HK-2 (cell line): ENCODE results near the gene AFDN.

Source experiments
- DNase-seq: peaks from one replicate; pipeline ENCODE4 v3.0.0-alpha.2; 2018; ENCODE audit not compliant: unreplicated experiment

The AFDN gene

DNA sequence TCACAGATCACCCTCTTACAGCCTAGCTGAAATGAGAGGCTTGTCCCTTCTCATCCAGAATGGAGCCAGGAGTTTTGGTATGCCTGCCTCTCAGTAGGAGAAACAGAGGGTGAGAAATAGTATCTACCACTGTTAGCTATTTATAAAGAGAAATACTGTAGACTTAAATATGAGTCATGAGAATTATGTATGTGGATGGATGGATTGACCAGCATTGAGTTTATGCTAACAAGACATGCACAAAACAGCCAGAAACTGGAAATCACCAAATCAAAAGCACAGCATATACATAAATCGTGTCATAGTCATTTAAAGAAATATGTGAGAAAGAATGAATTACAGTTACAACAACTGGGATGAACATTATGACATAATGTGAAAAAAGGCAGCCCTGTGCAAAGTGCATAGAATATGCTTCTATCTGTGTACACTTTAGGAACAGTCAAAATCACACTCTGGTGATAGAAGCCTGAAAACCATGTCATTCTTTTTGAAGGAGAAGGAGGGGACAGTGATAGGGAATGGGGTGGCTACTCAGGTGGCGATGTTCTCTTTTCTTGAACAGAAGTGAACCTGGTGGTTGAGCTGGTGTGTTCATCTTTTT is 90.9 kb downstream of the AFDN start:
- no peak for DNase-seq

DNA sequence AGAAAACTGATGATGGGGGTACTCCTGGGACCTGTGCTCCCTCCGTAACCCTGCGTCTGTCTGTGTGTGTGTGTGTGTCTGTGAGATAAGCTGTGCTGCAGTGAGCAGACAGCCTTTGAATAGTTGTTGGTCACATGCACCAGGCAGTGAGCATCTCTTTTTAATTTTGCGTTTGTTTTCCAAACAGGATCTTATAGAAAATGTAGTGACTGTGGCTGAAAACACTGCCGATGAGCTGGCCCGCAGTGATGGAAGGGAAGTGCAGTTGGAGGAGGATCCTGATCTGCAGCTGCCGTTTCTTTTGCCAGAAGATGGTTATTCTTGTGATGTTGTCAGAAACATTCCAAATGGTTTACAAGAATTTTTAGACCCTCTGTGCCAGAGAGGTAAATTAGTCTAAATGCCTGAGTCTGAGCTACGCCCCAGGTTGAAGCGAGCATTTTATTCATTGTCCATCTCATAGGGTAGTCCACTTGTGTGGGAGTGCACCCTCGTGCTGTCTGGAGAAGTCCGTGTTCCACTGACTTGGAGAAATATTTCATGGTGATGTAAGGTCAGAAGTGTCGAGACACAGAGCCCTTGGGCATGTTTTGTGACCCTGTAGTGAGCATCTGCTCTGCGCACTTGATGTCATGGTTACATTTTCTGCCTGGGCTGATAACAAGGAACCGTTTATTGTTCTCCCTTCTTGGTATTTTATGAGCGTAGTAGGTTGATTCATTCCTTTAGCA is 92.0 kb downstream of the AFDN start:
- no peak for DNase-seq

GRCh38 chr6:167919349-167919748 is 92.6 kb downstream of the AFDN start:
- DNase-seq, result no peak

GRCh38 chr6:167920165-167920564 is 93.5 kb downstream of the AFDN start:
- no peak for DNase-seq

DNA sequence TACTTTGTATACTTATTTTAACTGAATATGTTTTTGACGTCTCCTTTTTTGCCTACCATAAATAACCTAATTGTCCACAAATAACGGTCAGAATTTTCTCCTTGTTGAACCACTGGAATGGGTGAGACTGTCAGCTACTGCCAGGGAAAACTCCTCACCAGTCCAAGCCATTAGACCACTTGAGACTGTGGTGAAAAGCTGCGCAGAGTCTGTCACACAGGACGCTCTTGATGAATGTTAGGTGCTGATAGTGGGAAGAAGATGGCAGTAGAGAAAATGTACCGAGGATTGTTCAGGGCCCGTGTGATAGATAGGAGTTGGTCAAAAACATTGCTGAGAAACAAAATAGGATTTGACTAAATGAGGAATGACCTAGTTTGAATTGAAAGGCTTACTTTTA is 95.1 kb downstream of the AFDN start:
- no peak for DNase-seq

DNA sequence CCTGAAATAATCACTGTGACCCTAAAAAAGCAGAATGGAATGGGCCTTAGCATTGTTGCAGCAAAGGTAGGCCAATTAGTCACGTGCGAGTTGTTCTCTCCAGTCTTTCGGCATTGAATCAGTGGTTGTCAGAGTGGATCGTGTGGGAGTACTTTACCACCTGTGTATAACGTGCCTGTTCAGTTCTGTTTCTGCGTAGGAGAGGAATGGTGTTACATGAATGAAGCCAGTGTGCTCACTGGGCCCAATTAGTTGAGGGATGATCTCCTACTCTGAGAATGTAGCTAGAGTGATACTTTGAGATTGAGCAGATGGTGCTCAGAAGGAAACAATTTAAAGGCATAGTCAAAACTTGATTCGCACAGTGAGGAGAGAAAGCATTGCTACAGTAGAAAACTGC is 98.3 kb downstream of the AFDN start:
- DNase-seq, result no peak

- no peak for DNase-seq
These were observed 100.5 kb downstream of the AFDN start for GRCh38 chr6:167927246-167927645.

DNA sequence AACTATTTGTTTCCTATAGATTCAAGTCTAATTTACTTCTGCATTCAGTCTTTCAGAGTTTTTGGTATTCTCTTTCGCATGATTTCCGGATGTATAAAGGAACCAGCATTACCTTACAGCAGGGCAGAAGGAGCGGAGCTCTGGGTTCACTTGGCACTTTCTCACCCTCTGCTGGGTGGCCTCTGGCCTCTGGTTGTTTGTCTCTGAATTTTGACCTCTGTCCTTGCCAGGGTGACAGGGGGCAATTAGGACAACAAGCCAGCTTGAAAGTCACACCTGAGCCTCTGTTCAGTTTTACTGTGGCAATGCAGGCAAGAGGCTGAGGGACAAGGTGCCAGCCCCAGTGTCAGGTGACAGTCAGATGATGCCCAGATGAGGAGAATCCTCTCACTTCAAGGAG is 101.4 kb downstream of the AFDN start:
- no peak for DNase-seq

- peak; percentile 63 for DNase-seq
These were observed 103.6 kb downstream of the AFDN start for GRCh38 chr6:167930295-167930694.

- peak; percentile 50 for DNase-seq
These were observed 106.0 kb downstream of the AFDN start for GRCh38 chr6:167932468-167933276.

- no peak for DNase-seq
These were observed 106.6 kb downstream of the AFDN start for GRCh38 chr6:167933290-167933689.

DNA sequence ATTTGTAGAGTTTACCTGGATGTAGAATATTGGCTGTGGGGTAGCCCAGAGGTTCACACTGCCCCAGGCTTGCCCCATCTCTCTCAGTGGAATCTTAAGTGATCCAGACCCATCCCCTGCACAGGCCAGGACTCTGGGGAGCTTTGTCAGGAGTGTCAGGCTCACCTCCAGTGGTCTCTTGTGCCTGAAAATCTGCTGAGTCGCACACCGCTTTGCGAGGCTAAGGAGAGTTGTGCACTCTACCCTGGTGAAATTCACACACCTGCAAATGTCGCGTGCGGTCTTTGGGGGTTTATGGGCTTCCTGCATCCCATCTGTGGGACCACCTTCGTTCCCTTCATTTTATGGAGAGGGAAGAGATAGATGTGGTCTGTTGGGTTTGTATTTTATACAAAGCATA is 107.1 kb downstream of the AFDN start:
- no peak for DNase-seq

- no peak for DNase-seq
These were observed 107.7 kb downstream of the AFDN start for GRCh38 chr6:167934426-167934864.

DNA sequence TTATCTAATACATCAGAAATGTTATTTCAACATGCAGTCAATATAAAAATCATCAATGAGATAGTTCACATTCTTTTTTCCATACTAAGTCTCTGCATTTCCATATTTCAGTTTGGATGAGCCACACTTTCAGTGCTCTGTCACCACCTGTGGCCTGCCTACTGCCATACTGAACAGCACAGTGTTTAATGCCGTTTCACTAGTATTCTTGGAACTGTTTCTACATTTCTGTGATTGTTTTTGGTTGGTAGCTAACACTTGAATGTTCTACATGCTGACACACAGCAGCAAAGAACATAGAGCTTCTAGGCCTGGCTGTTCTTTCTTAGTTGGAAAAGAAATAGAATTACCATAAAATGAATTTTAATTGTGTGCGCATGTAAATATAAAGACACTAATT is 109.3 kb downstream of the AFDN start:
- no peak for DNase-seq

DNA sequence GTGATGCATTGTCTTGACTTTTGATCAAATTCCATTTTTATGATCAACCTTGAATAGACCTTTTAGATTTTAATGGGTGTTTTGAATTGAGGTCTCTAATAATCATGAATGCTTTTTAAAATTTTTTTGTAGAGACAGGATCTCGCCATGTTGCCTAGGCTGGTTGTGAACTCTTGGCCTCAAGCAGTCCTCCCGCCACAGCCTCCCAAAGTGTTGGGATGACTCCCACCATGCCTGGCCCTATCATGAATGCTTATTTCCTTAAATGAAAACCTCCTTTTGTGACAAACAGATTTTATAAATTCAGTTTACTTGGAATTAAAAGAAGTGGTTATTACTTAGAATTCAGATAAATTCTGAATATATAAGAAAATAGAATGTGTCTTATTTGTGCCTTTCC is 110.6 kb downstream of the AFDN start:
- DNase-seq, result no peak

DNA sequence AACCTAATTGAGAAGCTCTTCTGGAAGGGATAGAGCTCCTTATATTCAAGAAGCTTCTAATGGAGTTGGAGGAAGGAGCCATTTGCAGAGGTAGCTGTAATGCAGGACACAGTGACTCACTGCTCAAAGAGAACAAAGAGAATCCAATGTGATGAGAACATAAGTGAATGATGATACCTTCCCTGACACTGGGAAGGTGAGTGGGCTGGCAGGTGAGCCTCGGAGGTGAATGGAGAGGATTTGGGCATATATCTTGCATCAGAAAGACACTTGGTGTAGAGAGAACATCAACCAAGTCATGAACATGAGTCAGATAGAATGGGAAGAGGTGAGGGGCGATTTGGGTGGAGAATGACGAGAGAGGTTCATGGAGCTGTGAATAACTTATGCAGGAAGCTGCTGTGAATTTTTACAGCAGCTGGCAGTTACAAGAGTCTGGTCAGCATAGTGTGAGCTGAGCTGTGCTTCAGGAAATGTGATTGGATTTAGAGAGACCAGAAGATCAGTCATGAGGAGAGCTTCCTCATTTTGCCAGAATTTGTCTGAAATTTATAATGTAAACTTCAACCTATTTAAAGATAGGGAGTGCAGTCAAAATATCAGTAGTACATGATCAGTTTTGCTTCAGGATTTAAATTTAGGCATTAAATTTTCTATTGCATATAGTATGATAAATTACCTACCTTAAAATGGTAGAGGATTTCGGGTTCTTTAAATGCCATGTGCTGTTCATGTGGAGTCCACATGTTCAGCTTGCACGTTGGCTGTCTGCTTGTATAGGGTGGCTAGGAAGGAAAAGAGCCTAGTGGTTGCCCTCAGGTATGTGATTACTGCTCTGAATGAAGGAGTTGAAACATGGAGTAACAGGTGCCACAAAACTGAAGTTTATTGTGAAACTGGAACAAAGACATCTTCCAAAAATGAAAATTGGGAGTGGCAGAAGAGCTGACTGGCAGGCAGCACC is 111.5 kb downstream of the AFDN start:
- no peak for DNase-seq

DNA sequence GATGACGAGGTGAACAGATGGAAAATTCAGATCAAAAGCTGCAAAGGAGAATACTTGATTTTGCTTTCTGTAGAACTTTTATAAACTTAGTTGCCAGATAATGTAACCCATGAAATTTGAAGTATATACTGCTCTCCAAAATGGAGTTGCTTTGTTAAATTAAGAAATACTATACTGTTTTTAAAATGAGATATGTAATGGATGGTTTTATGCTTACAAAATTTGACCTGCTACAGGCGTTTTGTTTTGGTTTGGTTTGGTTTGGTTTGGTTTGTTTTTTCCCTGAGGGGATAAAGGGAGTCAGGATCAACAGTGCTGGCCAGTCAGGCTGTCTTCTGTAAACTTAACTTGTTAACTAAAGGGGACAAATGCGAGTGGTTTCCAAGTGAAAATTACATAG is 115.1 kb downstream of the AFDN start:
- DNase-seq, result no peak

- DNase-seq, result no peak
These were observed 117.4 kb downstream of the AFDN start for GRCh38 chr6:167944130-167944529.

DNA sequence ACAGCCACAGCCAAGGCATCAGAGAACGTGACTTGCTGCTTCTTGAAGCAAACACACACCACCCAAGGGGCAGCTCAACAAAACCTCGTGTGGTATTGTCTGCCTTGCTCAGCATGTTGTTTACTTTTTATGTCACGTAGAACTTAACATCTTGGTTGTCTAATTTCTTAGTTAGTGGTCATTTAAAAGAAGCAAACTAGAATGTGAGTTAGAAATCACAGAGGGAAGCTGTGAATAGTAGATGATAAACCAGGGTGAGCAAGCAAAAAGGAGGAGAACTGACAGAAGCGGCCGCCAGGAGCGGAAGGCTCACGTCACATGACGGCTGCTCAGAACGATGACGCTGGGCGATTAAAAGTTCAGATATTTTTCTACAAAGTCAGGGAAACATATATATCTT is 119.3 kb downstream of the AFDN start:
- peak; percentile 41 for DNase-seq

- no peak for DNase-seq
These were observed 119.9 kb downstream of the AFDN start for GRCh38 chr6:167946604-167947003.

- DNase-seq, result no peak
These were observed 121.0 kb downstream of the AFDN start for GRCh38 chr6:167947716-167948115.

DNA sequence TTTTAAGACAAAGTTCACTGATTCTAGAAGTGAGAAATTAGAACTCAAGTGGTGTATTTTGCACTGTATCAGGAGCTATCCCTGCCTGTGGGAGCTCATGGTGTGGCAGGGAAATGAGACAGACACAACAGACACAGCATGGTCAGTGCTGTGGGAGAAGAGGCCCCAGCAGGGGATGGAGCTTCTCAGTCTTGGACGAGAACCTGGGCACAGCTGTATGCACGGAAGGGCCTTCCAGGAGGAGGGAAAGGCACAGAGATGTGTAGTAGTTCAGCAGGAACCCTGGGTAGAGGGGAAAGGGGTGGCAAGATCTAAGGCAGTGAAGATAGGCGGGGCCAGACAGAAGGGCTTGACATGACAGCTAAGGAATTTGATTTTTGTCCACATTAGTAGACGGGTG is 122.0 kb downstream of the AFDN start:
- DNase-seq, result no peak
